ENCODE measurements around the gene MBD3L3. TPM values are rescaled to one million over a fixed set of nuclear protein-coding genes. Genes with fewer than 3 reads are reported as not detected.
"Not testable (repeated sequence)": the region's sequence is repeated elsewhere in the genome, so short reads cannot be mapped to it uniquely, and the experiment has no call there.

Gene MBD3L3
- not detected in 2 replicates for total RNA-seq (2014; rRNA removed; shearing (Covaris generic))
- not detected in 2 replicates for polyA plus RNA-seq (2016; fragmentation: Nextera tagmentation; extraction: Ambion mirVana)

DNA sequence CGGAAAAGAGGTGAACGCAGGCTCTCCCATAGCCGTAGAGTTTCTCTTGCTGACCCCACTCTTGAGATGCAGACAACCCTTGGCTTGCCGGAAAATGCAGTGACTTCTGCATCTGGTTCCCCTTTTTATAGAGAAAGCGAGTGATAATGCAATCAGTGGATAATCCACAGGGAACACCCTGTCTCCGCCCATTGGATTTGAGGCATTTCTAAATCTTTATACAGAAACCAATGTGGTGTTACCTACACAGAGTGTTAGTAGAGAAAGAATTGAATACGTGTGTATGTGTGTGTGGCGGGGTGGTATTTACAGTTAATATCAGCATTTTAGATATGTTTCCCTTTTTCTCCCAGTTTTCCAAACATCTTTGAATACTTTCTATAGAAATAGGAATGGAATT lies at the start of gene MBD3L3:
TSS of gene MBD3L3 (minus strand) at position 101 of the 400 bp plus-strand sequence. CDS start at position 30, 71 bp downstream.
- H3K36me3 ChIP-seq (ENCODE audit: low read depth); H2AFZ ChIP-seq; H3F3A ChIP-seq (ENCODE audit: insufficient read depth); H3K27me3 ChIP-seq (replicated peaks; ENCODE audit: insufficient read depth); H3K4me1 ChIP-seq (ENCODE audit: insufficient read depth); H3K79me2 ChIP-seq (ENCODE audit: insufficient read depth); H3K4me2 ChIP-seq (ENCODE audit: unreplicated experiment); DNase-seq; H3K9ac ChIP-seq; H3K9me2 ChIP-seq (ENCODE audit: insufficient read depth); in situ Hi-C loops (cut with MboI); H4K20me1 ChIP-seq (ENCODE audit: insufficient read depth); H3K4me3 ChIP-seq; H3K27ac ChIP-seq; H3K9me3 ChIP-seq (ENCODE audit: low read depth): not testable (repeated sequence)
- WGBS, 2 experiments (ENCODE audit: low coverage in 1 of 2, low lambda C conversion rate in 2 of 2, missing lambda C conversion rate in 2 of 2), result 57% methylated on average over 1 of the region's 8 CpGs; no CpG with 5 or more reads in 1 of the 2 experiments

DNA sequence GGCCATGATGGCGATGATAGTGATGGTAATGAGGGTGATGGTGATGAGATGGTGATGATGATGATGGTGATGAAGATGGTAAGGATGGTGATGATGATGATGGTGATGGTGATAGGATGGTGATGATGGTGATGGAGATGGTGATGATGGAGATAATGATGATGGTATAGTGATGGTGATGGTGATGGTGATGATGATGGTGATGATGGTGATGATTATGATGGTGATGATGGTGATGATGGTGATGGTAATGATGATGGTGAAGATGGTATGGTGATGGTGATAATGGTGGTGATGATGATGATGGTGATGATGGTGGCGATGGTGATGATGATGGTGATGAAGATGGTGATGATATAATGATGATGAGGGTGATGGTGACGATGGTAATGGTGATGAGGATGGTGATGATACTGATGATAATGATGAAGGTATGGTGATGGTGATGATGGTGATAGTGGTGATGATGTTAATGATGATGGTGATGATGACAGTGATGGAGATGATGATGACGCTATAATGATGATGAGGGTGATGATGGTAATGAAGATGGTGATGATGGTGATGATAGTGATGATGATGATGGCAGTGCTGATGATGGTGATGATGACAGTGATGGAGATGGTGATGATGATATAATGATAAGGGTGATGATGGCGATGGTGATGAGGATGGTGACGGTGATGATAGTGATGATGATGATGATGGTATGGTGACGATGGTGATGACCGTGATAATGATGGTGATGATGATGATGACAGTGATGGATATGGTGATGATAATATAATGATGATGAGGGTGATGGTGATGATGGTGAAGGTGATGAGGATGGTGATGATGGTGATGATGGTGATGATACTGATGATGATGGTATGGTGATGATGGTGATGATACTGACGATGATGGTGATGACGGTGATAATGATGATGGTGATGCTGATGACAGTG lies 48.5 kb upstream of the MBD3L3 start:
- Histone ChIP-seq H4K20me1 (ENCODE audit: insufficient read depth) (no peaks in the 10 kb centered on the region), H3K36me3 (ENCODE audit: low read depth) (no peaks in the 10 kb centered on the region), H3K4me1 (ENCODE audit: insufficient read depth) (no peaks in the 10 kb centered on the region), H3F3A (ENCODE audit: insufficient read depth) (no peaks in the 10 kb centered on the region), H2AFZ (no peak overlapping the region), H3K27me3 (replicated peaks; ENCODE audit: insufficient read depth) (no peaks in the 10 kb centered on the region), H3K9ac (no peak overlapping the region), H3K79me2 (ENCODE audit: insufficient read depth) (no peaks in the 10 kb centered on the region), H3K9me2 (ENCODE audit: insufficient read depth) (no peaks in the 10 kb centered on the region), H3K9me3 (ENCODE audit: low read depth) (no peaks in the 10 kb centered on the region), H3K4me2 (ENCODE audit: unreplicated experiment) (no peak overlapping the region), H3K4me3 (no peak overlapping the region), H3K27ac (no peak overlapping the region)
- no peak for DNase-seq
- WGBS, 2 experiments (ENCODE audit: low coverage in 1 of 2, low lambda C conversion rate in 2 of 2, missing lambda C conversion rate in 2 of 2), result 77 to 80% methylated on average over 10 of the region's 10 CpGs
- TF ChIP-seq EZH2phosphoT487 (IDR thresholded peaks at IDR 0.05; ENCODE audit: insufficient read depth, low read depth), result no peak
- in situ Hi-C loops (cut with MboI), result loop anchor here (25.0 kb wide), 1 partner anchor 230 kb away; the partner anchor contains the start of gene ARHGEF18

DNA sequence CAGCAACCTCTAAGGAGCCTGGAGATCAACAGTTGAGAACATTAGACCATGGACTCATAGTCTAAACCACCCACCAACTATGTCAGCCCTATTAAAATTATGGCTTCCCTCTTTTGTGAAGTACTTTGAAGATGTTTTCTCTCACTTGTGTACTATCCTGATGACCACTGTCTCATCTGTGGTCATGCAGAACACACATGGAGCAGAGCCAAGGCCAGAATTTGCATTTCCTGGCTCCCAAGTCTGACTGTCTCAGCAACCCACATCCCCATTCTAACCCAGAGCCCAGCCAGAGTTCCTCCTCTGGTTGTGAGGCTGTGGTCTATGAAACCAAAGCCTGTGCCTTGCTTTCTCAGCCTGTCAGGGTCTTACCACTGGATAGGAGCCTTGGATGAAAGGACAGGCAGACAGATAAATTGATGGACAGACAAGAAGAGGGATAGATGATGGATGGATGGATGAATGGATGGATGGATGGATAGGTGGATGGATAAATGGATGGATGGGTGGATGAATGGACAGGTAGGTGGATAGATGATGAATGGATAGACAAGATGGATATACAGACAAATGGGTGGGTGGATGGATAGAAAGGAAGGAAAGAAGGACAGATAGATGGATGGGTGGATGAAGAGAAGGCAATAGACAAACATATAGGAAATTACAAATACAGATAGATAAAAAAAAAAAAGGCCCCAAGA lies 46.4 kb upstream of the MBD3L3 start:
- Histone ChIP-seq H3K4me3 (no peak overlapping the region), H3K79me2 (ENCODE audit: insufficient read depth) (no peaks in the 10 kb centered on the region), H3K9ac (no peak overlapping the region), H3K27ac (no peak overlapping the region), H3K9me3 (ENCODE audit: low read depth) (no peaks in the 10 kb centered on the region), H2AFZ (no peak overlapping the region), H3K4me1 (ENCODE audit: insufficient read depth) (no peaks in the 10 kb centered on the region; the same call in 1 of the 2 replicates), H3K9me2 (ENCODE audit: insufficient read depth) (no peaks in the 10 kb centered on the region), H3K36me3 (ENCODE audit: low read depth) (no peaks in the 10 kb centered on the region), H3F3A (ENCODE audit: insufficient read depth) (no peaks in the 10 kb centered on the region), H3K27me3 (replicated peaks; ENCODE audit: insufficient read depth) (no peaks in the 10 kb centered on the region), H4K20me1 (ENCODE audit: insufficient read depth) (no peaks in the 10 kb centered on the region), H3K4me2 (ENCODE audit: unreplicated experiment) (no peak overlapping the region)
- no peak for DNase-seq
- in situ Hi-C loops (cut with MboI), result loop anchor here (25.0 kb wide), 1 partner anchor 232 kb away; the partner anchor contains the start of gene ARHGEF18
- TF ChIP-seq EZH2 (IDR thresholded peaks at IDR 0.05; ENCODE audit: insufficient read depth, poor library complexity, severe bottlenecking) (no peak), EZH2phosphoT487 (IDR thresholded peaks at IDR 0.05; ENCODE audit: insufficient read depth, low read depth) (no peak)

DNA sequence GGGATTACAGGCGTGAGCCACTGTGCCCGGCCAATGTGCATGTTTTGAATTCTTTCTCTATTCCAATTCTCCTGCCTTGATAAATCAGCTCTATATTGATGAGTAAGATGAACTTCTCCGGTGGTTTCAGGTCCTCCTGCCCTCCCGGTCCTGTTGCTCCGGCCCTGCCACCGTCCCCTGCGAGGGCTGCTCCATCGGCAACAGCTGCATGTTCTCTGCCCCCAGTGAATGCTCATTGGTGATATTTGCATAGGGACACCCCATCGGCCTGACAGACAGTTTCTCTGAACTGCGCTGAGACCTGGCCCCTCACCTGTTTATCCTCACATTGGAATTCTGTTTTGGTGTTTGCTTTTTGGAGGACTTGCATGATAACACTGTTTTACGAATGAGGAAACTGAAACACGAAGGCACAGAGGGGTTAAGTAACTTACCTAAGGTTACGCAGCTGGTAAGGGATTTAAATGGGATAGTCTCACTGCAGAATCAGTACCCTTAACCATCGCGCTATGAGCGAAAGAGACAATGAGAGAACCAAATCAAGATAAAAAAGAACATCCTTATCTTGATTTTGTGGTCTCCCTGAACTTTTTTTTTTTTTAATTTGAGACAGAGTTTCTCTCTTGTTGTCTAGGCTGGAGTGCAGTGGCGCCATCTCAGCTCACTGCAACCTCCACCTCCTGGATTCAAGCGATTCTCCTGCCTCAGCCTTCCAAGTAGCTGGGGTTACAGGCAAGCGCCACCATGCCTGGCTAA lies 43.2 kb upstream of the MBD3L3 start:
- no peaks in the 10 kb centered on the region for H3K36me3 ChIP-seq (ENCODE audit: low read depth)
- no peak overlapping the region for H3K9ac ChIP-seq
- no peaks in the 10 kb centered on the region for H3K79me2 ChIP-seq (ENCODE audit: insufficient read depth)
- peaks cover 7% of the 10 kb centered on the region; the same call in 1 of the 2 replicates for H3F3A ChIP-seq (ENCODE audit: insufficient read depth)
- H4K20me1 ChIP-seq (ENCODE audit: insufficient read depth), result no peaks in the 10 kb centered on the region
- no peaks in the 10 kb centered on the region for H3K9me3 ChIP-seq (ENCODE audit: low read depth)
- H3K27ac ChIP-seq, result no peak overlapping the region
- H3K9me2 ChIP-seq (ENCODE audit: insufficient read depth), result no peaks in the 10 kb centered on the region
- WGBS, 2 experiments (ENCODE audit: low coverage in 1 of 2, low lambda C conversion rate in 2 of 2, missing lambda C conversion rate in 2 of 2), result 75 to 82% methylated on average over 19 of the region's 19 CpGs
- H3K4me3 ChIP-seq, result no peak overlapping the region
- no peak overlapping the region for H3K4me2 ChIP-seq (ENCODE audit: unreplicated experiment)
- no peaks in the 10 kb centered on the region; the same call in 1 of the 2 replicates for H3K4me1 ChIP-seq (ENCODE audit: insufficient read depth)
- no peak for DNase-seq
- TF ChIP-seq EZH2phosphoT487 (IDR thresholded peaks at IDR 0.05; ENCODE audit: insufficient read depth, low read depth), result no peak
- TF ChIP-seq EZH2 (IDR thresholded peaks at IDR 0.05; ENCODE audit: insufficient read depth, poor library complexity, severe bottlenecking), result no peak
- H2AFZ ChIP-seq, result no peak overlapping the region
- in situ Hi-C loops (cut with MboI), result loop anchor here (25.0 kb wide), 1 partner anchor 236 kb away; the partner anchor contains the start of gene ARHGEF18
- no peaks in the 10 kb centered on the region for H3K27me3 ChIP-seq (replicated peaks; ENCODE audit: insufficient read depth)

All from GM23248 (cell line).